ENCODE measurements around the gene DHRS3. TPM values are rescaled to one million over a fixed set of nuclear protein-coding genes. Genes with fewer than 3 reads are reported as not detected.

The DHRS3 gene
- total and polyA plus RNA-seq, 8 donors, result 47.7 to 98.6 (median 62.0) TPM

DNA sequence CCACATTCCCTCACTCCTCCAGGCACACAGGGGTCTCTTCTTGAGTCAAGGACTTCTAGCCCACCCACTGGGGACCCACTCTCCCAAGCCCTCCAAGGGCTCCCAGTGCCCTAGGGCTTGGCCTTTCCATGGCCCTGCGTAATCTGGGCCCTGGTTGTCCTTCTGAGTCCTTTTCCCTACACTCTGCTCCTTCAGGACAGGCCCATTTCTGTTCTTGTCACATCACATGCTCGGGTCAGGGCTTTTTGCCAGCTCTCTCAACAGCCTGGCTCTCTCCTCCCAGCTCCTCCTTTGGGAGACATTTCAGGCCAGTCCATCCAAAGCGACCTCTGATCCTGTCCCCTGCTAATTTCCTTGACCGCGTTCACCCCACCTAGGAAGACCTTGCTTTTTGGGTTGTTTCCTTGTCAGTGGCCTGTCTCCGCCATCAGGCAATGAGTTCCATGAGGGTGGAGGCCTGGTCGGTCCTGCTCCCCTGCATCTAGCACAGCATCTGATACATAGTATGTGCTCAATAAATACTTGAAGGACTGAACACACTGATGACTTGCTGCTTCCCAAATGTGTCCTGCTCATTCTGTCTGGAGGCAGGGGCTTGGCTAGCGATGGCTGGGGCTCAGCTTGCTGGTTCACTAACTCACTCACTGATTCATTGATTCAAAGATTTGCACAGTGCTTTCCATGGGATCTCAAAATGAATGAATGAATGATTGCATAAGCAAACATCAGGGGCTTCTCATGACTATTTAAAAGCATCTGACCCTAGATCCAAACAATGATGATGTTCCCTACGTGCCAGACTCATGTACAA, 44.8 kb downstream of the DHRS3 start:
- no peak for FAIRE-seq
- Histone ChIP-seq H3K27ac (no peak overlapping the region), H3K4me1 (no peaks in the 10 kb centered on the region), H3K27me3 (no peaks in the 10 kb centered on the region), H3K9me3 (no peaks in the 10 kb centered on the region), H3K4me3 (no peak overlapping the region), H3K36me3 (peaks cover 7 to 88% (median 22%) of the 10 kb centered on the region in 3 donors)
- TF ChIP-seq CTCF (IDR thresholded peaks at IDR 0.05), result no peak
- 91 to 92% methylated on average over 9 of the region's 9 CpGs for WGBS, 2 donors
- DNase-seq, result no peak
- intact Hi-C loops (cut with DNase I), result no loop called here
- ATAC-seq, result peak in 1 of 4 donors; percentile 21

GRCh38 chr1:12572522-12572921, 45.5 kb downstream of the DHRS3 start:
- ATAC-seq, result no peak
- no peak overlapping the region for H3K27ac ChIP-seq
- H3K9me3 ChIP-seq, result no peaks in the 10 kb centered on the region
- H3K36me3 ChIP-seq, result peaks cover 7 to 90% (median 23%) of the 10 kb centered on the region in 3 donors
- H3K27me3 ChIP-seq, result no peaks in the 10 kb centered on the region
- intact Hi-C loops (cut with DNase I), result no loop called here
- no peak for TF ChIP-seq CTCF (IDR thresholded peaks at IDR 0.05)
- DNase-seq, result no peak
- no peak for FAIRE-seq
- H3K4me1 ChIP-seq, result no peaks in the 10 kb centered on the region
- H3K4me3 ChIP-seq, result no peak overlapping the region
- WGBS, 2 donors, result 94 to 97% methylated on average over 7 of the region's 7 CpGs

DNA sequence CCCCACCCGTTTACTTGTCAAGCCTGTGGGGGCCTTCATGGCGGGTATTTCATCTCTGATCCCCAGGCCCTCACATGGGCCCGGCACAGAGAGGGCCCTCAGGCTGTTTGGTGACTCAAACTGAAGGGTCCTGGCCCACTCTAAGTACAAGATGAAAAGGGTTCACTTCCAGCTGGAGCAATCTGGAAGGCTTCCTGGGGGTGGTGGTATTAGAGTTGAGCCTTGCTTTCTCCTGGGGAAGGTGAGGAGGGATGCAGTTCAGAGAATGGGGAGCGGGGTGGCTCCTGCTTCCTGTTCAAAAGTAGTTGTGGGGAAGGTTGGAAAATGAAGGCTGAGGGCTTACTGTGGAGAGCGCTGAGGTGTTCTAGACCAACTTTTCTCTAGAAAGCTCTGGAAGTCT, 47.7 kb downstream of the DHRS3 start:
- Histone ChIP-seq H3K27ac (no peak overlapping the region), H3K27me3 (no peaks in the 10 kb centered on the region), H3K4me1 (no peaks in the 10 kb centered on the region), H3K36me3 (peaks cover 7 to 74% (median 23%) of the 10 kb centered on the region in 3 donors), H3K4me3 (no peak overlapping the region), H3K9me3 (no peaks in the 10 kb centered on the region)
- intact Hi-C loops (cut with DNase I), result no loop called here
- no peak for TF ChIP-seq CTCF (IDR thresholded peaks at IDR 0.05)
- no peak for ATAC-seq
- WGBS, 2 donors, result 91 to 94% methylated on average over 5 of the region's 5 CpGs
- no peak for DNase-seq
- FAIRE-seq, result no peak

- DNase-seq (peak in 1 of 6 donors; percentile 0), ATAC-seq (no peak), FAIRE-seq (no peak)
- no peak for TF ChIP-seq CTCF (IDR thresholded peaks at IDR 0.05)
- Histone ChIP-seq H3K36me3 (peaks cover 3 to 53% (median 10%) of the 10 kb centered on the region in 3 donors), H3K27ac (no peak overlapping the region), H3K9me3 (no peaks in the 10 kb centered on the region), H3K27me3 (no peaks in the 10 kb centered on the region), H3K4me3 (no peak overlapping the region), H3K4me1 (no peaks in the 10 kb centered on the region)
- WGBS, 2 donors, result 95 to 96% methylated on average over 14 of the region's 14 CpGs
- intact Hi-C loops (cut with DNase I), result no loop called here
These were observed 49.8 kb downstream of the DHRS3 start for GRCh38 chr1:12568009-12568767.
